MM.1S (cell line): ENCODE results near the gene PNLIP.

ENCODE experiments used
- EZH2 ChIP-seq: fragments of 300-600 bp; sonication (generic); optimal IDR thresholded peaks from 2 replicates; pipeline ENCODE3; 2017; ENCODE audit warnings: low read depth, mild to moderate bottlenecking, antibody characterized with exemption, low read length, mixed read lengths
- EZH2phosphoT487 ChIP-seq: fragments of 300-600 bp; sonication (generic); IDR thresholded peaks from 2 replicates; pipeline ENCODE4 v1.6.1; 2018; ENCODE audit warnings: antibody characterized with exemption, low read length
- TF ChIP-seq, protein P1 (sequence below): fragments of 300-600 bp; sonication (generic); IDR thresholded peaks from 2 replicates; pipeline ENCODE4 v1.5.1; 2016; ENCODE audit warnings: antibody characterized with exemption, low read length, mixed read lengths

DNA sequence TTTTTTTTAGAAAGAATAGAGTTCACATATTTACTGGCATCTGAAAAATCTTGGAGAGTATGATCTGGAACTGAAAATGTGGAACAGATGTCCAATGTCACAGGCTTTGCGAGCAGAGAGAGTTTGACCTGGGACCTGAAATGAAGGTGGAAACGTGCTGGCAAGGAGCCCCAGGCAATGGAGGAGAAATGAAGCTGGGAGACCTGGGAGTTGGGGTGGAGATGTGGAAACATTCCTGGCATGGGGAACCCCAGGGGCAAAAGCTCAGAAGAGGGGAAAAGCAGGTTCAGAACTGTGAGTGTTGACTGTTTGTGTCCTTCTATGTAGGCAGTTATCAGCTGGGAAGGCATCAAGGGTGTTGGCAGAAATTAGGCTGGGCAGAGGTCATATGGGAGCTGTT is 67.7 kb downstream of the PNLIP start:
- TF ChIP-seq, protein P1, sequence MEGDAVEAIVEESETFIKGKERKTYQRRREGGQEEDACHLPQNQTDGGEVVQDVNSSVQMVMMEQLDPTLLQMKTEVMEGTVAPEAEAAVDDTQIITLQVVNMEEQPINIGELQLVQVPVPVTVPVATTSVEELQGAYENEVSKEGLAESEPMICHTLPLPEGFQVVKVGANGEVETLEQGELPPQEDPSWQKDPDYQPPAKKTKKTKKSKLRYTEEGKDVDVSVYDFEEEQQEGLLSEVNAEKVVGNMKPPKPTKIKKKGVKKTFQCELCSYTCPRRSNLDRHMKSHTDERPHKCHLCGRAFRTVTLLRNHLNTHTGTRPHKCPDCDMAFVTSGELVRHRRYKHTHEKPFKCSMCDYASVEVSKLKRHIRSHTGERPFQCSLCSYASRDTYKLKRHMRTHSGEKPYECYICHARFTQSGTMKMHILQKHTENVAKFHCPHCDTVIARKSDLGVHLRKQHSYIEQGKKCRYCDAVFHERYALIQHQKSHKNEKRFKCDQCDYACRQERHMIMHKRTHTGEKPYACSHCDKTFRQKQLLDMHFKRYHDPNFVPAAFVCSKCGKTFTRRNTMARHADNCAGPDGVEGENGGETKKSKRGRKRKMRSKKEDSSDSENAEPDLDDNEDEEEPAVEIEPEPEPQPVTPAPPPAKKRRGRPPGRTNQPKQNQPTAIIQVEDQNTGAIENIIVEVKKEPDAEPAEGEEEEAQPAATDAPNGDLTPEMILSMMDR: no peak
- TF ChIP-seq EZH2phosphoT487 (no peak), EZH2 (no peak)
